Activated CD4-positive, alpha-beta T cell treated with anti-CD3 and anti-CD28 coated beads, Interleukin-10, Interleukin-2, amounts not matched to agents 100 ng/mL and 50 ng/mL, durations not matched to agents 16 hours and 8 hours (primary cell): ENCODE results near the gene PCDHA12.
"Not testable (repeated sequence)": the region's sequence is repeated elsewhere in the genome, so short reads cannot be mapped to it uniquely, and the experiment has no call there.

Experiments used
- DNase-seq: peaks from one replicate; pipeline ENCODE4 v3.0.0-alpha.2; 2020

PCDHA12 gene

GRCh38 chr5:140875085-140876065 is at the start of gene PCDHA12:
TSS of gene PCDHA12 (plus strand) at chr5:140875308. CDS start at chr5:140875473, 165 bp downstream.
- DNase-seq, result no peak

- DNase-seq, result no peak
Measured at GRCh38 chr5:140827704-140828361, 47.3 kb upstream of the PCDHA12 start, which contains the start of gene PCDHA6. TSS of gene PCDHA6 (plus strand) at chr5:140827960. CDS start at chr5:140828092, 132 bp downstream.

DNA sequence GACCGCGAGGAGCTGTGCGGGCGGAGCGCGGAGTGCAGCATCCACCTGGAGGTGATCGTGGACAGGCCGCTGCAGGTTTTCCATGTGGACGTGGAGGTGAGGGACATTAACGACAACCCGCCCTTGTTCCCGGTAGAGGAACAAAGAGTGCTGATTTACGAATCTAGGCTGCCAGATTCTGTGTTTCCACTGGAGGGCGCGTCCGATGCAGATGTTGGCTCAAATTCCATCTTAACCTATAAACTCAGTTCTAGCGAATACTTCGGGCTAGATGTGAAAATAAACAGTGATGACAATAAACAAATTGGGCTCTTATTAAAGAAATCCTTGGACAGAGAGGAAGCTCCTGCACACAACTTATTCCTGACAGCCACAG is 46.8 kb upstream of the PCDHA12 start:
- no peak for DNase-seq

- not testable (repeated sequence) for DNase-seq
Measured at GRCh38 chr5:140829511-140830501, 45.3 kb upstream of the PCDHA12 start.

DNA sequence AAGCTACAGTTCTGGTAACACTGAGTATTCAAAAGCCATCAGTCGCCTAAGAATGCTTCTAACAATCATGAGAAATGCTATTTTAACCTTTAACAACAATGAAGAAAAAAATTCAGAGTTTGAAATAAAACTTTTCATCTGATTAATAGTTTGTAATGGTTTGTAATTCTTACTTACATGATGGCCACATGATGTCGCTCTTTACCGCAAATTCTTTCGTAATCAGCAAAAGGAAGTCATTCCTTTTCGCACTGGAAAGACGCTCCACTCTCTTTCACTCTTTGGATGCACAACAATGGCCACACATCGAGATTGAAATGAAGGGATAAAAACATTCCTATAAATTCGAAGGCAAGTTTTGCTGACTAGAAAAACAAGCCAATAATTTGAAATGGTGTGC is 41.1 kb upstream of the PCDHA12 start, which contains the start of gene PCDHA7:
PCDHA7 (plus strand) TSS at position 277 of the 400 bp plus-strand sequence; CDS start at position 392, 115 bp downstream.
- no peak for DNase-seq

DNA sequence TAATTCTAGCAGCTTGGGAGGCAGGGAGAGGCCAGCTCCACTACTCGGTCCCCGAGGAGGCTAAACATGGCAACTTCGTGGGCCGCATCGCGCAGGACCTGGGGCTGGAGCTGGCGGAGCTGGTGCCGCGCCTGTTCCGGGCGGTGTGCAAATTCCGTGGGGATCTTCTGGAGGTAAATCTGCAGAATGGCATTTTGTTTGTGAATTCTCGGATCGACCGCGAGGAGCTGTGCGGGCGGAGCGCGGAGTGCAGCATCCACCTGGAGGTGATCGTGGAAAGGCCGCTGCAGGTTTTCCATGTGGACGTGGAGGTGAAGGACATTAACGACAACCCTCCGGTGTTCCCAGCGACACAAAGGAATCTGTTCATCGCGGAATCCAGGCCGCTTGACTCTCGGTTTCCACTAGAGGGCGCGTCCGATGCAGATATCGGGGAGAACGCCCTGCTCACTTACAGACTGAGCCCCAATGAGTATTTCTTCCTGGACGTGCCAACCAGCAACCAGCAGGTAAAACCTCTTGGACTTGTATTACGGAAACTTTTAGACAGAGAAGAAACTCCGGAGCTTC is 40.6 kb upstream of the PCDHA12 start:
- not testable (repeated sequence) for DNase-seq

DNA sequence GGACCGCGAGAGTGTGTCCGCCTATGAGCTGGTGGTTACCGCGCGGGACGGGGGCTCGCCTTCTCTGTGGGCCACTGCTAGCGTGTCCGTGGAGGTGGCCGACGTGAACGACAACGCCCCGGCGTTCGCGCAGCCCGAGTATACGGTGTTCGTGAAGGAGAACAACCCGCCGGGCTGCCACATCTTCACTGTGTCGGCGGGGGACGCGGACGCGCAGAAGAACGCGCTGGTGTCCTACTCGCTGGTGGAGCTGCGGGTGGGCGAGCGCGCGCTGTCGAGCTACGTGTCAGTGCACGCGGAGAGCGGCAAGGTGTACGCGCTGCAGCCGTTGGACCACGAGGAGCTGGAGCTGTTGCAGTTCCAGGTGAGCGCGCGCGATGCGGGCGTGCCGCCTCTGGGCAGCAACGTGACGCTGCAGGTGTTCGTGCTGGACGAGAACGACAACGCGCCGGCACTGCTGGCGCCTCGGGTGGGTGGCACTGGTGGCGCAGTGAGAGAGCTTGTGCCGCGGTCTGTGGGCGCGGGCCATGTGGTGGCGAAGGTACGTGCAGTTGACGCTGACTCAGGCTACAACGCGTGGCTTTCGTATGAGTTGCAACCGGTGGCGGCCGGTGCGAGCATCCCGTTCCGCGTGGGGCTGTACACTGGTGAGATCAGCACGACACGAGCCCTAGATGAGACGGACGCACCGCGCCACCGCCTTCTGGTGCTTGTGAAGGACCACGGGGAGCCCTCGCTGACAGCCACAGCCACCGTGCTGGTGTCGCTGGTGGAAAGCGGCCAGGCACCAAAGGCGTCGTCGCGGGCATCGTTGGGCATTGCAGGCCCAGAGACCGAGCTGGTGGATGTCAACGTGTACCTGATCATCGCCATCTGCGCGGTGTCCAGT is 39.2 kb upstream of the PCDHA12 start:
- DNase-seq, result no peak

GRCh38 chr5:140840978-140841962 is 33.8 kb upstream of the PCDHA12 start, which contains the start of gene PCDHA8:
TSS of gene PCDHA8 (plus strand) at chr5:140841187. CDS start at chr5:140841322, 135 bp downstream.
- DNase-seq, result peak; percentile 4

GRCh38 chr5:140842798-140843733 is 32.0 kb upstream of the PCDHA12 start:
- DNase-seq, result no peak

GRCh38 chr5:140848139-140849102 is 26.7 kb upstream of the PCDHA12 start, which contains the start of gene PCDHA9:
TSS of gene PCDHA9 (plus strand) at chr5:140848382. CDS start at chr5:140848496, 114 bp downstream.
- not testable (repeated sequence) for DNase-seq

- not testable (repeated sequence) for DNase-seq
Measured at GRCh38 chr5:140849831-140850634, 25.1 kb upstream of the PCDHA12 start.

DNA sequence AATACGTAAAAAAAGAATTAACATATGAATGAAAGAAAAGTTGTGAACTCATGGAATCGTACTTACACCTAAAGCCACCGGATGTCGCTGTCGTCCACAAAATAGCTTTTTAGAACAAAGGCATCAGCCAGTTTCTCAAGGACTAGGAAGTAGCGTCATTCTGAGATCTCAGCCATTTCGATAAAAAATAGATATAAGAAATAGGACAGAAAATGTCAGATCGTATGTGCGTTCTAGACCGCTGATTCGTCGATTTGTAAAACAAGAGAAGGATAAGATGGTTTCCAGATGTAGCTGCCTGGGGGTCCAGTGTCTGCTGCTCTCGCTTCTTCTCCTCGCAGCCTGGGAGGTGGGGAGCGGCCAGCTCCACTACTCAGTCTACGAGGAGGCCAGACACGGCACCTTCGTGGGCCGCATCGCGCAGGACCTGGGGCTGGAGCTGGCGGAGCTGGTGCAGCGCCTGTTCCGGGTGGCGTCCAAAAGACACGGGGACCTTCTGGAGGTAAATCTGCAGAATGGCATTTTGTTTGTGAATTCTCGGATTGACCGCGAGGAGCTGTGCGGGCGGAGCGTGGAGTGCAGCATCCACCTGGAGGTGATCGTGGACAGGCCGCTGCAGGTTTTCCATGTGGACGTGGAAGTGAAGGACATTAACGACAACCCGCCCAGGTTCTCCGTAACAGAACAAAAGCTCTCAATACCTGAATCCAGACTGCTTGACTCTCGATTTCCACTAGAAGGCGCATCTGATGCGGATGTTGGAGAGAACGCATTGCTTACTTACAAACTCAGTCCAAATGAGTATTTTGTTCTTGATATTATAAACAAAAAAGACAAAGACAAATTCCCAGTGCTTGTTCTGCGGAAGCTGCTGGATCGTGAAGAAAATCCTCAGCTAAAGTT is 19.1 kb upstream of the PCDHA12 start, which contains the start of gene PCDHA10:
PCDHA10 (plus strand) TSS at position 126 of the 903 bp plus-strand sequence; CDS start at position 278, 152 bp downstream.
- DNase-seq, result no peak

DNA sequence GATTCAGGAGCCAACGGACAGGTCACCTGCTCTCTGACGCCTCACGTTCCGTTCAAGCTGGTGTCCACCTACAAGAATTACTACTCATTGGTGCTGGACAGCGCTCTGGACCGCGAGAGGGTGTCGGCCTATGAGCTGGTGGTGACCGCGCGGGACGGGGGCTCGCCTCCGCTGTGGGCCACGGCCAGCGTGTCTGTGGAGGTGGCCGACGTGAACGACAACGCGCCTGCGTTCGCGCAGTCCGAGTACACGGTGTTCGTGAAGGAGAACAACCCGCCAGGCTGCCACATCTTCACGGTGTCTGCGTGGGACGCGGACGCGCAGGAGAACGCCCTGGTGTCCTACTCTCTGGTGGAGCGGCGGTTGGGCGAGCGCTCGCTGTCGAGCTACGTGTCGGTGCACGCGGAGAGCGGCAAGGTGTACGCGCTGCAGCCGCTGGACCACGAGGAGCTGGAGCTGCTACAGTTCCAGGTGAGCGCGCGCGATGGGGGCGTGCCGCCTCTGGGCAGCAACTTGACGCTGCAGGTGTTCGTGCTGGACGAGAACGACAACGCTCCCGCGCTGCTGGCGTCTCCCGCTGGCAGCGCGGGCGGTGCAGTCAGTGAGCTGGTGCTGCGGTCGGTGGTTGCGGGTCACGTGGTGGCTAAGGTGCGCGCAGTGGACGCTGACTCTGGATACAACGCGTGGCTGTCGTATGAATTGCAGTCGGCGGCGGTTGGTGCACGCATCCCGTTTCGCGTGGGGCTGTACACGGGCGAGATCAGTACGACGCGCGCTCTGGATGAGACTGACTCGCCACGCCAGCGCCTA is 17.7 kb upstream of the PCDHA12 start:
- no peak for DNase-seq

DNA sequence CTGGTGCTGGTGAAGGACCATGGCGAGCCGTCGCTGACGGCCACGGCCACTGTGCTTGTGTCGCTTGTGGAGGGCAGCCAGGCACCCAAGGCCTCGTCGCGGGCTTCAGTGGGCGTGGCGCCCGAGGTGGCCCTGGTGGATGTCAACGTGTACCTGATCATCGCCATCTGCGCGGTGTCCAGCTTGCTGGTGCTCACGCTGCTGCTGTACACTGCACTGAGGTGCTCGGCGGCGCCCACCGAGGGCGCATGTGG is 17.2 kb upstream of the PCDHA12 start:
- no peak for DNase-seq
